HepG2 (cell line): ENCODE results near the gene NLRP4. TPM values are rescaled to one million over a fixed set of nuclear protein-coding genes. Genes with fewer than 3 reads are reported as not detected.

ENCODE experiments used
- ATAC-seq: fragments of 200-7000 bp; cut with Tn5 transposase; 3 replicates; pipeline ENCODE4 v1.9.1; 2020; ENCODE audit warnings: mild to moderate bottlenecking, moderate library complexity
- BruUV-seq: library from RNA; stranded (reverse); fragments of 400-500 nt; replicated peaks from 2 replicates; lab custom pipeline; 2021; lab: Mats Ljungman, UMichigan
- CTCF ChIA-PET: fragments of 300-600 bp; formaldehyde crosslinking; extraction: SDS; loops from one replicate; lab custom pipeline; 2021; ENCODE audit warnings: low total read pairs, inconsistent platforms, low intra/inter-chr PET ratio; lab: Yijun Ruan, JAX
- POLR2A ChIA-PET: fragments of 350-600 bp; sonication (Branson Sonifier 250); formaldehyde crosslinking; loops from one replicate; lab custom pipeline; 2020; ENCODE audit warnings: antibody characterized with exemption, inconsistent platforms; lab: Yijun Ruan, JAX
- DNase-seq: peaks from one replicate; pipeline ENCODE4 v3.0.0-alpha.2; 2015; ENCODE audit warnings: low spot score
- FAIRE-seq: peaks from 3 replicates; lab custom pipeline; 2011; peaks lifted over from hg19 to GRCh38; lab: Jason Lieb, UNC
- H2AFZ ChIP-seq: one replicate; pipeline ENCODE4 v1.6.1; 2011; ENCODE audit warnings: low read length, inconsistent platforms
- H3K27ac ChIP-seq: fragments of 300-600 bp; 3 replicates; pipeline ENCODE4 v1.8.0; 2011; ENCODE audit warnings: mixed run types, mild to moderate bottlenecking, mixed read lengths, low read length, inconsistent platforms; ENCODE audit not compliant: insufficient read depth; ENCODE audit errors: extremely low read length
- H3K27me3 ChIP-seq, 2 experiments: fragments of 200-600 bp in 1 of 2; 2 replicates in 1 of 2; 3 replicates in 1 of 2; pipeline versions ENCODE4 v1.6.0 to v1.8.0; 2011; ENCODE audit warnings: low read length in 2 of 2, mild to moderate bottlenecking in 2 of 2, moderate library complexity in 2 of 2, inconsistent platforms in 1 of 2; ENCODE audit not compliant: insufficient read depth in 2 of 2, control insufficient read depth in 1 of 2
- H3K36me3 ChIP-seq, 2 experiments: fragments of 200-600 bp in 1 of 2; replicated peaks in 1 of 2; 2 replicates in 1 of 2; 3 replicates in 1 of 2; pipeline versions ENCODE4 v1.5.1 to v1.8.0; 2011; ENCODE audit warnings: low read length in 2 of 2, inconsistent platforms in 1 of 2; ENCODE audit not compliant: insufficient read depth in 2 of 2, control insufficient read depth in 1 of 2
- H3K4me1 ChIP-seq: 2 replicates; pipeline ENCODE4 v1.5.1; 2012; ENCODE audit warnings: low read length, inconsistent platforms; ENCODE audit not compliant: insufficient read depth
- H3K4me2 ChIP-seq: 2 replicates; pipeline ENCODE4 v1.6.0; 2011; ENCODE audit warnings: low read depth, low read length, inconsistent platforms
- H3K4me3 ChIP-seq, 3 experiments: fragments of 200-600 bp in 1 of 3; sonication (generic), shearing (Covaris generic) in 1 of 3; replicated peaks in 1 of 3; 2 replicates each; pipeline ENCODE4 v1.5.1; 2011 to 2016; ENCODE audit warnings: low read length in 3 of 3, inconsistent platforms in 2 of 3, low read depth in 2 of 3, mild to moderate bottlenecking in 2 of 3, control low read depth in 1 of 3, mixed read lengths in 1 of 3; ENCODE audit not compliant: insufficient read depth in 1 of 3
- H3K79me2 ChIP-seq: one replicate; pipeline ENCODE4 v1.6.1; 2011; ENCODE audit warnings: low read length, inconsistent platforms; ENCODE audit not compliant: insufficient read depth
- H3K9ac ChIP-seq: 2 replicates; pipeline ENCODE4 v1.6.0; 2011; ENCODE audit warnings: mild to moderate bottlenecking, low read depth, low read length, inconsistent platforms; ENCODE audit not compliant: insufficient read depth
- H3K9me3 ChIP-seq: 2 replicates; pipeline ENCODE4 v1.5.1; 2012; ENCODE audit warnings: mild to moderate bottlenecking, low read length
- H4K20me1 ChIP-seq: 2 replicates; pipeline ENCODE4 v1.6.0; 2011; ENCODE audit warnings: inconsistent platforms, mild to moderate bottlenecking, low read length, moderate library complexity; ENCODE audit not compliant: insufficient read depth
- NR2F1 ChIP-seq, 2 experiments: fragments of 450-650 bp in 1 of 2; formaldehyde crosslinking in 1 of 2; IDR thresholded peaks; 2 replicates each; pipeline versions ENCODE4 v1.5.0 to v1.6.1; 2016 to 2020; ENCODE audit warnings: mild to moderate bottlenecking in 1 of 2, missing compliant biosample characterization in 1 of 2, missing genetic modification reagents in 1 of 2, moderate library complexity in 1 of 2
- PRDM15 ChIP-seq: sonication (generic); formaldehyde crosslinking; IDR thresholded peaks from 2 replicates; pipeline ENCODE4 v1.4.0; 2020; ENCODE audit warnings: missing genetic modification reagents
- ZNF597 ChIP-seq: sonication (generic); formaldehyde crosslinking; IDR thresholded peaks from 2 replicates; pipeline ENCODE4 v1.5.0; 2020; ENCODE audit warnings: missing genetic modification reagents
- whole genome bisulfite sequencing: methylation state at CpG from one replicate; pipeline ENCODE4 v1.1.6; 2017; ENCODE audit warnings: low lambda C conversion rate; 5-methylcytosine and 5-hydroxymethylcytosine counted together
- in situ Hi-C: cut with HindIII; loops from 2 replicates; pipeline ENCODE4 v1.10.0; 2017; ENCODE audit warnings: low pct_unique_long_range_greater_than_20kb; ENCODE audit not compliant: extremely low pct_ligation_motif_present
- intact Hi-C: fragments of 100-400 bp; cut with micrococcal nuclease; formaldehyde crosslinking; loops from one replicate; pipeline ENCODE4 v1.10.0; 2022; ENCODE audit not compliant: unreplicated experiment
- polyA plus RNA-seq, 8 experiments: library from polyadenylated mRNA; depleted of rRNA in 3 of 8; stranded (reverse) in 7 of 8; unstranded in 1 of 8; fragments of >200 nt; fragmentation: Illumina TruSeq in 4 of 8; extraction: Trizol in 4 of 8; gene quantifications; 2 replicates each; pipeline versions ENCODE4 v1.2.1 to v1.2.3, GENCODE V29; 2011 to 2016; ENCODE audit warnings: low read depth in 4 of 8, missing spikeins in 1 of 8, mixed read lengths in 1 of 8; ENCODE audit not compliant: insufficient read depth in 1 of 8
- total RNA-seq, 5 experiments: library from RNA; depleted of rRNA; stranded (reverse); fragments of >200 nt; fragmentation: Illumina TruSeq; extraction: Trizol; gene quantifications; 2 replicates each; pipeline ENCODE4 v1.2.3, GENCODE V29; 2016; ENCODE audit warnings: low read depth in 1 of 5

Gene NLRP4
- total and polyA plus RNA-seq, 2 of the 13 experiments (the other 11 are each of a cell fraction or from before 2014, with no cell fraction given) = not detected

DNA sequence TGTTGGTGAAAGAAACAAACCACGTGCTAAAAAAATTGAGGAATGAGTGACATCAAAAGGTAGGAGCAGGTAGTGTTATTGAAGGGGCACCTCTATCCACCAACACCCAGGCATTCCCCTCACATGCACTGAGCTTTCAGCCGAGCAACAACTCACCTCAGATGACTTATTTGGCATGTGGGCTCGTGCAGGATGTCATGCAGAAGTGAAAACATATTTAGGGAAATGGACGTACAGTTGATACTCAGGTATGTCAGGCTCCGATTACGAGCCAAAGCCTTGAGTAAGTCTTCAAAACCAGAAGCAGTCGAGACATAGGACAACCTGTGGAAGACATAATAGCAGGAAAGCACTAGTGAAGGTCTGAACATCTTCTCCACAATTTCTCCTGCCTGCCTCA is 34.9 kb upstream of the NLRP4 start (continued):
- no peak for TF ChIP-seq PRDM15

DNA sequence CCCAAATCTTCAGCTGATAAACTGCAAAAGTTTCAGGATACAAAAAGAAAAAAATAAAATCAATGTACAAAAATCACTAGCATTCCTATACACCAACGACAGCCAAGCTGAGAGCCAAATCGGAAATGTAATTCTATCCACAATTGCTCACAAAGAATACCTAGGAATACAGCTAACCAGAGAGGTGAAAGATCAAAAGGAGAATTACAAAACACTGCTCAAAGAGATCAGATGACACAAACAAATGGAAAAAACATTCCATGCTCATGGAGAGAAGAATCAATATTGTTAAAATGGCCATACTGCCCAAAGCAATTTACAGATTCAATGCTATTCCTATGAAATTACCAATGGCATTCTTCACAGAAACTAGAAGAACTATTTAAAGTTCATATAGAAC is 34.1 kb upstream of the NLRP4 start:
- Histone ChIP-seq H3K79me2 (no peaks in the 10 kb centered on the region), H4K20me1 (no peaks in the 10 kb centered on the region), H3K27me3 (peaks cover 0 to 12% of the 10 kb centered on the region in 2 experiments; a peak in 1 of 5 replicates), H3K27ac (no peak overlapping the region), H3K4me1 (no peaks in the 10 kb centered on the region), H3K4me2 (no peak overlapping the region), H2AFZ (no peak overlapping the region), H3K4me3 (no peak overlapping the region), H3K36me3 (no peaks in the 10 kb centered on the region), H3K9ac (no peak overlapping the region), H3K9me3 (no peaks in the 10 kb centered on the region)
- ChIA-PET CTCF (no interaction called here), POLR2A (no interaction called here)
- DNase-seq (no peak), FAIRE-seq (no peak), ATAC-seq (no peak)
- TF ChIP-seq NR2F1 (CRISPR knock-in tag; IDR thresholded peaks at IDR 0.05) = no peak
- no peak for TF ChIP-seq ZNF597
- BruUV-seq = no TSS peak
- intact Hi-C loops (no loop called here), in situ Hi-C loops (no loop called here)
- 0% methylated on average over 2 of the region's 2 CpGs for WGBS
